Hepatocyte (in vitro differentiated cells): ENCODE data around the gene FSCN2. TPM values are rescaled to one million over a fixed set of nuclear protein-coding genes. Genes with fewer than 3 reads are reported as not detected.
"Not testable (repeated sequence)": the region's sequence is repeated elsewhere in the genome, so short reads cannot be mapped to it uniquely, and the experiment has no call there.

Source experiments
- DNase-seq: peaks from one replicate; pipeline ENCODE4 v3.0.0-alpha.2; 2016; ENCODE audit warnings: low spot score
- H2AFZ ChIP-seq: fragments of 200-600 bp; sonication (generic); 2 replicates; pipeline ENCODE4 v1.6.0; 2016; ENCODE audit warnings: antibody characterized with exemption, mild to moderate bottlenecking
- H3K27ac ChIP-seq: fragments of 200-600 bp; sonication (generic); 2 replicates; pipeline ENCODE4 v1.5.1; 2016; ENCODE audit warnings: mild to moderate bottlenecking
- H3K27me3 ChIP-seq: fragments of 200-600 bp; sonication (generic); 2 replicates; pipeline ENCODE4 v1.6.1; 2016
- H3K36me3 ChIP-seq: fragments of 200-600 bp; sonication (generic); replicated peaks from 2 replicates; pipeline ENCODE4 v1.5.1; 2016; ENCODE audit warnings: low read depth; ENCODE audit not compliant: insufficient read depth
- H3K4me1 ChIP-seq: fragments of 200-600 bp; sonication (generic); 2 replicates; pipeline ENCODE4 v1.5.1; 2016; ENCODE audit warnings: mild to moderate bottlenecking, moderate library complexity; ENCODE audit not compliant: insufficient read depth
- H3K4me2 ChIP-seq: fragments of 200-600 bp; sonication (generic); 2 replicates; pipeline ENCODE4 v1.6.0; 2016
- H3K4me3 ChIP-seq: fragments of 200-600 bp; sonication (generic); 2 replicates; pipeline ENCODE4 v1.5.1; 2016; ENCODE audit warnings: mild to moderate bottlenecking
- H3K79me2 ChIP-seq: fragments of 200-600 bp; sonication (generic); 2 replicates; pipeline ENCODE4 v1.6.0; 2017; ENCODE audit warnings: mild to moderate bottlenecking
- H3K9me2 ChIP-seq: fragments of 200-600 bp; sonication (generic); replicated peaks from 2 replicates; pipeline ENCODE4 v1.6.0; 2017; ENCODE audit warnings: mild to moderate bottlenecking; ENCODE audit not compliant: insufficient read depth
- H3K9me3 ChIP-seq: fragments of 200-600 bp; sonication (generic); 2 replicates; pipeline ENCODE4 v1.5.1; 2016; ENCODE audit warnings: low read depth, mild to moderate bottlenecking
- H4K20me1 ChIP-seq: fragments of 200-600 bp; sonication (generic); 2 replicates; pipeline ENCODE4 v1.6.0; 2016; ENCODE audit warnings: mild to moderate bottlenecking; ENCODE audit not compliant: insufficient read depth, poor library complexity, severe bottlenecking
- EZH2 ChIP-seq: fragments of 200-600 bp; sonication (generic); IDR thresholded peaks from 2 replicates; pipeline ENCODE4 v1.6.1; 2016; ENCODE audit warnings: antibody characterized with exemption, mild to moderate bottlenecking, borderline replicate concordance
- EZH2phosphoT487 ChIP-seq: fragments of 200-600 bp; sonication (generic); IDR thresholded peaks from one replicate; pipeline ENCODE4 v1.6.1; 2018; ENCODE audit warnings: antibody characterized with exemption, mild to moderate bottlenecking, low read depth, moderate library complexity; ENCODE audit not compliant: unreplicated experiment, severe bottlenecking
- WGBS: methylation state at CpG from one replicate; pipeline ENCODE4 v1.1.6; 2016; ENCODE audit warnings: low lambda C conversion rate; ENCODE audit errors: missing lambda C conversion rate; 5-methylcytosine and 5-hydroxymethylcytosine counted together
- polyA plus RNA-seq: library from polyadenylated mRNA; unstranded; fragments of >200 nt; fragmentation: Nextera tagmentation; extraction: Ambion mirVana; gene quantifications from 2 replicates; pipeline ENCODE4 v1.2.1, GENCODE V29; 2016
- total RNA-seq: library from RNA; depleted of rRNA; stranded (reverse); fragments of >200 nt; gene quantifications from 2 replicates; pipeline ENCODE4 v1.2.3, GENCODE V29; 2014
- TF ChIP-seq, protein P1 (sequence below): fragments of 200-600 bp; sonication (generic); IDR thresholded peaks from 2 replicates; pipeline ENCODE4 v1.5.1; 2016; ENCODE audit warnings: antibody characterized with exemption, mild to moderate bottlenecking; ENCODE audit not compliant: poor library complexity

FSCN2 gene
- total and polyA plus RNA-seq, 2 experiments from 2014 or later: 0.40 to 3.7 TPM

DNA sequence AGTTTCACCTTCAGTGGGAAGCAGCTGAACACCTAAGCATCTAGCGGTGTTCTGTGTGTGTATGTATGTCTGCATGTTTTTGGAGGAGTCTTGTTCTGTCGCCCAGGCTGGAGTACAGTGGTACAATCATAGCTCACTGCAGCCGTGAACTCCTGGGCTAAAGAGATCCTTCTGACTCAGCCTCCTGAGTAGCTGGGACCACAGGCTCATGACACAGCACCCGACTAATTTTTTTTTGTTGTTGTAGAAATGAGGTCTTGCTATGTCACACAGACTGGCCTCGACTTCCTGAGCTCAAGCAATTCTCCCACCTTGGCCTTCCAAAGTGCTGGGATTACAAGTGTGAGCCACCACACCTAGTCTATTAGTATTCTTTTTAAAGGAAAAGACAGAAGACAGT lies 54.2 kb downstream of the FSCN2 start:
- no peaks in the 10 kb centered on the region for H3K9me2 ChIP-seq
- no peak overlapping the region for H3K4me3 ChIP-seq
- 93% methylated on average over 5 of the region's 5 CpGs for WGBS
- H3K27me3 ChIP-seq: no peaks in the 10 kb centered on the region
- H2AFZ ChIP-seq: no peak overlapping the region
- no peak overlapping the region for H3K27ac ChIP-seq
- H3K4me2 ChIP-seq: no peak overlapping the region
- H3K9me3 ChIP-seq: no peaks in the 10 kb centered on the region
- no peaks in the 10 kb centered on the region for H3K36me3 ChIP-seq
- H3K79me2 ChIP-seq: peaks cover 8% of the 10 kb centered on the region
- H3K4me1 ChIP-seq: peaks cover 3% of the 10 kb centered on the region
- DNase-seq: no peak
- peaks cover 9% of the 10 kb centered on the region for H4K20me1 ChIP-seq
- TF ChIP-seq, protein P1, sequence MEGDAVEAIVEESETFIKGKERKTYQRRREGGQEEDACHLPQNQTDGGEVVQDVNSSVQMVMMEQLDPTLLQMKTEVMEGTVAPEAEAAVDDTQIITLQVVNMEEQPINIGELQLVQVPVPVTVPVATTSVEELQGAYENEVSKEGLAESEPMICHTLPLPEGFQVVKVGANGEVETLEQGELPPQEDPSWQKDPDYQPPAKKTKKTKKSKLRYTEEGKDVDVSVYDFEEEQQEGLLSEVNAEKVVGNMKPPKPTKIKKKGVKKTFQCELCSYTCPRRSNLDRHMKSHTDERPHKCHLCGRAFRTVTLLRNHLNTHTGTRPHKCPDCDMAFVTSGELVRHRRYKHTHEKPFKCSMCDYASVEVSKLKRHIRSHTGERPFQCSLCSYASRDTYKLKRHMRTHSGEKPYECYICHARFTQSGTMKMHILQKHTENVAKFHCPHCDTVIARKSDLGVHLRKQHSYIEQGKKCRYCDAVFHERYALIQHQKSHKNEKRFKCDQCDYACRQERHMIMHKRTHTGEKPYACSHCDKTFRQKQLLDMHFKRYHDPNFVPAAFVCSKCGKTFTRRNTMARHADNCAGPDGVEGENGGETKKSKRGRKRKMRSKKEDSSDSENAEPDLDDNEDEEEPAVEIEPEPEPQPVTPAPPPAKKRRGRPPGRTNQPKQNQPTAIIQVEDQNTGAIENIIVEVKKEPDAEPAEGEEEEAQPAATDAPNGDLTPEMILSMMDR: no peak
- no peak for TF ChIP-seq EZH2phosphoT487

GRCh38 chr17:81582749-81583148 lies 54.6 kb downstream of the FSCN2 start:
- no peak for DNase-seq
- Histone ChIP-seq H4K20me1 (peaks cover 9% of the 10 kb centered on the region), H3K4me2 (no peak overlapping the region), H3K27me3 (no peaks in the 10 kb centered on the region), H3K27ac (no peak overlapping the region), H3K4me1 (peaks cover 3% of the 10 kb centered on the region), H2AFZ (no peak overlapping the region), H3K4me3 (no peak overlapping the region), H3K36me3 (no peaks in the 10 kb centered on the region), H3K9me2 (no peaks in the 10 kb centered on the region), H3K9me3 (no peaks in the 10 kb centered on the region), H3K79me2 (peaks cover 8% of the 10 kb centered on the region)
- WGBS: 98% methylated on average over 12 of the region's 12 CpGs
- TF ChIP-seq EZH2phosphoT487 (no peak), EZH2 (no peak)
- TF ChIP-seq, protein P1: no peak

GRCh38 chr17:81583589-81584342 lies 55.6 kb downstream of the FSCN2 start:
- H3K4me3 ChIP-seq: no peak overlapping the region
- H3K27me3 ChIP-seq: no peaks in the 10 kb centered on the region
- 81% methylated on average over 6 of the region's 6 CpGs for WGBS
- H3K4me2 ChIP-seq: no peak overlapping the region
- peaks cover 9% of the 10 kb centered on the region for H4K20me1 ChIP-seq
- peaks cover 3% of the 10 kb centered on the region for H3K4me1 ChIP-seq
- H3K9me3 ChIP-seq: no peaks in the 10 kb centered on the region
- DNase-seq: no peak
- H3K27ac ChIP-seq: no peak overlapping the region
- H3K79me2 ChIP-seq: peaks cover 8% of the 10 kb centered on the region
- H3K36me3 ChIP-seq: no peaks in the 10 kb centered on the region
- H2AFZ ChIP-seq: no peak overlapping the region
- TF ChIP-seq EZH2phosphoT487 (no peak), EZH2 (no peak)
- H3K9me2 ChIP-seq: no peaks in the 10 kb centered on the region

- H2AFZ ChIP-seq, H3K4me2 ChIP-seq, H3K36me3 ChIP-seq, H3K4me3 ChIP-seq, H3K27ac ChIP-seq, H4K20me1 ChIP-seq, H3K4me1 ChIP-seq, H3K9me3 ChIP-seq, H3K27me3 ChIP-seq, DNase-seq, H3K9me2 ChIP-seq, H3K79me2 ChIP-seq: not testable (repeated sequence)
- WGBS: 94% methylated on average over 12 of the region's 14 CpGs
These were observed 56.6 kb downstream of the FSCN2 start for GRCh38 chr17:81584771-81585170.
